Loucy (cell line): ENCODE data around the gene COQ8B.

Source experiments
- H2AFZ ChIP-seq: fragments of 200-600 bp; sonication (generic); 2 replicates; pipeline ENCODE4 v1.6.0; 2016; ENCODE audit warnings: antibody characterized with exemption, mild to moderate bottlenecking, low read length, moderate library complexity
- H3F3A ChIP-seq: fragments of 200-600 bp; 2 replicates; pipeline ENCODE4 v1.6.0; 2016; ENCODE audit warnings: antibody characterized with exemption, low read depth, mild to moderate bottlenecking
- H3K27me3 ChIP-seq: fragments of 200-600 bp; sonication (generic); 2 replicates; pipeline ENCODE4 v1.6.1; 2014; ENCODE audit warnings: low read length, mild to moderate bottlenecking; ENCODE audit not compliant: insufficient read depth, poor library complexity, severe bottlenecking
- H3K36me3 ChIP-seq: fragments of 200-600 bp; sonication (generic); 2 replicates; pipeline ENCODE4 v1.6.1; 2016; ENCODE audit warnings: low read length; ENCODE audit not compliant: insufficient read depth
- H3K4me1 ChIP-seq: fragments of 200-600 bp; sonication (generic); 2 replicates; pipeline ENCODE4 v1.5.1; 2014; ENCODE audit warnings: low read length, mild to moderate bottlenecking; ENCODE audit not compliant: insufficient read depth, poor library complexity, severe bottlenecking
- H3K4me2 ChIP-seq: fragments of 200-600 bp; sonication (generic); 2 replicates; pipeline ENCODE4 v1.6.0; 2014; ENCODE audit warnings: antibody characterized with exemption, low read length, low read depth, mild to moderate bottlenecking; ENCODE audit not compliant: poor library complexity, severe bottlenecking
- H3K4me3 ChIP-seq: fragments of 200-600 bp; sonication (generic); 2 replicates; pipeline ENCODE4 v1.5.1; 2014; ENCODE audit warnings: low read length, mild to moderate bottlenecking, mixed read lengths; ENCODE audit not compliant: poor library complexity, severe bottlenecking
- H3K79me2 ChIP-seq: fragments of 200-600 bp; sonication (generic); 2 replicates; pipeline ENCODE4 v1.6.1; 2014; ENCODE audit warnings: low read length; ENCODE audit not compliant: insufficient read depth
- H3K9ac ChIP-seq: fragments of 200-600 bp; sonication (generic); 2 replicates; pipeline ENCODE4 v1.6.0; 2014; ENCODE audit warnings: mild to moderate bottlenecking, low read depth, low read length, moderate library complexity; ENCODE audit not compliant: poor library complexity, severe bottlenecking
- H3K9me2 ChIP-seq: fragments of 200-600 bp; sonication (generic); replicated peaks from 2 replicates; pipeline ENCODE4 v1.6.1; 2016; ENCODE audit warnings: low read depth, low read length, mixed read lengths
- H3K9me3 ChIP-seq: fragments of 200-600 bp; sonication (generic); 2 replicates; pipeline ENCODE4 v1.6.1; 2014; ENCODE audit warnings: mild to moderate bottlenecking, antibody characterized with exemption, low read length, low read depth; ENCODE audit not compliant: insufficient read depth
- H4K20me1 ChIP-seq: fragments of 200-600 bp; sonication (generic); 2 replicates; pipeline ENCODE4 v1.6.0; 2014; ENCODE audit warnings: antibody characterized with exemption, low read length, mild to moderate bottlenecking; ENCODE audit not compliant: insufficient read depth, poor library complexity, severe bottlenecking
- CTCF ChIP-seq: fragments of 200-600 bp; sonication (generic); conservative IDR thresholded peaks from 2 replicates; pipeline ENCODE4 v1.5.1; 2014; ENCODE audit warnings: mild to moderate bottlenecking, antibody characterized with exemption, low read length
- EZH2phosphoT487 ChIP-seq: fragments of 200-600 bp; IDR thresholded peaks from 2 replicates; pipeline ENCODE4 v1.6.1; 2018; ENCODE audit warnings: antibody characterized with exemption, mild to moderate bottlenecking, moderate library complexity, borderline replicate concordance

The COQ8B gene

GRCh38 chr19:40668991-40669614 lies 47.6 kb downstream of the COQ8B start:
- H3K27me3 ChIP-seq, result no peaks in the 10 kb centered on the region
- H3F3A ChIP-seq, result no peaks in the 10 kb centered on the region
- no peak overlapping the region for H3K4me3 ChIP-seq
- H3K9me2 ChIP-seq, result no peaks in the 10 kb centered on the region
- H3K4me1 ChIP-seq, result peaks cover 6% of the 10 kb centered on the region
- H3K36me3 ChIP-seq, result no peaks in the 10 kb centered on the region; the same call in 1 of the 2 replicates
- H3K9ac ChIP-seq, result no peak overlapping the region
- H2AFZ ChIP-seq, result no peak overlapping the region
- H4K20me1 ChIP-seq, result no peaks in the 10 kb centered on the region
- H3K79me2 ChIP-seq, result no peaks in the 10 kb centered on the region
- H3K9me3 ChIP-seq, result no peaks in the 10 kb centered on the region
- no peak overlapping the region for H3K4me2 ChIP-seq
- TF ChIP-seq CTCF, result no peak
- no peak for TF ChIP-seq EZH2phosphoT487

- Histone ChIP-seq H3K36me3 (no peaks in the 10 kb centered on the region; the same call in 1 of the 2 replicates), H3K9me2 (no peaks in the 10 kb centered on the region)
Observed at GRCh38 chr19:40667602-40668001, 49.1 kb downstream of the COQ8B start.

GRCh38 chr19:40666803-40667438 lies 49.8 kb downstream of the COQ8B start:
- Histone ChIP-seq H3K79me2 (no peaks in the 10 kb centered on the region), H3K4me3 (no peak overlapping the region), H3K9me2 (no peaks in the 10 kb centered on the region), H3K4me1 (peaks cover 9% of the 10 kb centered on the region), H3K9ac (no peak overlapping the region), H3K36me3 (no peaks in the 10 kb centered on the region; the same call in 1 of the 2 replicates), H3K9me3 (no peaks in the 10 kb centered on the region), H4K20me1 (no peaks in the 10 kb centered on the region), H3K4me2 (no peak overlapping the region), H3F3A (no peaks in the 10 kb centered on the region), H2AFZ (no peak overlapping the region), H3K27me3 (no peaks in the 10 kb centered on the region)
- no peak for TF ChIP-seq CTCF
- no peak for TF ChIP-seq EZH2phosphoT487

More at GRCh38 chr19:40667602-40668001, 49.1 kb downstream of the COQ8B start:
- Histone ChIP-seq H3K4me2 (no peak overlapping the region), H3K9ac (no peak overlapping the region), H3F3A (no peaks in the 10 kb centered on the region), H3K4me1 (peaks cover 9% of the 10 kb centered on the region), H3K9me3 (no peaks in the 10 kb centered on the region), H3K27me3 (no peaks in the 10 kb centered on the region), H3K79me2 (no peaks in the 10 kb centered on the region), H4K20me1 (no peaks in the 10 kb centered on the region), H2AFZ (no peak overlapping the region), H3K4me3 (no peak overlapping the region)
- TF ChIP-seq CTCF (no peak), EZH2phosphoT487 (no peak)
